GM12878 (cell line): ENCODE results near the gene RFC4. TPM values are rescaled to one million over a fixed set of nuclear protein-coding genes. Genes with fewer than 3 reads are reported as not detected.

Experiments
- CEBPB ChIP-seq, 2 experiments: fragments of 150-350 bp in 1 of 2; IDR thresholded peaks; 2 replicates each; pipeline ENCODE4 v1.6.1; 2012 to 2014; ENCODE audit warnings: low read depth in 2 of 2, low read length in 2 of 2, borderline replicate concordance in 1 of 2, inconsistent platforms in 1 of 2
- EGR1 ChIP-seq, 2 experiments: IDR thresholded peaks; 1 replicate in 1 of 2; 2 replicates in 1 of 2; pipeline ENCODE4 v1.6.1; 2011 to 2012; ENCODE audit warnings: low read depth in 2 of 2, low read length in 2 of 2, borderline replicate concordance in 1 of 2, mild to moderate bottlenecking in 1 of 2, moderate library complexity in 1 of 2
- ESRRA ChIP-seq: IDR thresholded peaks from 2 replicates; pipeline ENCODE4 v1.6.1; 2012; ENCODE audit warnings: mild to moderate bottlenecking, low read length, improper control_type of control experiment
- ETV6 ChIP-seq, 2 experiments: fragments of 450-650 bp in 1 of 2; IDR thresholded peaks in 1 of 2; conservative IDR thresholded peaks in 1 of 2; 2 replicates each; pipeline ENCODE4 v1.6.1; 2014; ENCODE audit warnings: antibody characterized with exemption in 1 of 2, borderline replicate concordance in 1 of 2, low read depth in 1 of 2, mild to moderate bottlenecking in 1 of 2, moderate library complexity in 1 of 2
- KDM1A ChIP-seq: fragments of 200-600 bp; sonication (generic); IDR thresholded peaks from 2 replicates; pipeline ENCODE4 v1.6.1; 2016; ENCODE audit warnings: borderline replicate concordance
- KLF5 ChIP-seq: fragments of 450-650 bp; IDR thresholded peaks from 2 replicates; pipeline ENCODE4 v1.6.1; 2014; ENCODE audit warnings: mild to moderate bottlenecking; ENCODE audit not compliant: partially characterized antibody
- LARP7 ChIP-seq: fragments of 450-650 bp; IDR thresholded peaks from 2 replicates; pipeline ENCODE4 v1.6.1; 2017; ENCODE audit warnings: mild to moderate bottlenecking
- MEF2A ChIP-seq: IDR thresholded peaks from 2 replicates; pipeline ENCODE4 v1.6.1; 2011; ENCODE audit warnings: low read depth, mild to moderate bottlenecking, low read length, moderate library complexity; ENCODE audit not compliant: insufficient read depth
- MXI1 ChIP-seq: fragments of 150-350 bp; IDR thresholded peaks from 2 replicates; pipeline ENCODE4 v1.6.1; 2011; ENCODE audit warnings: low read depth, mild to moderate bottlenecking, inconsistent platforms, low read length, improper control_type of control experiment
- NBN ChIP-seq: fragments of 450-650 bp; IDR thresholded peaks from 2 replicates; pipeline ENCODE4 v1.6.1; 2016
- NR2C1 ChIP-seq: fragments of 450-650 bp; IDR thresholded peaks from 2 replicates; pipeline ENCODE4 v1.6.1; 2017; ENCODE audit warnings: antibody characterized with exemption, mild to moderate bottlenecking, moderate library complexity
- POLR2A ChIP-seq: IDR thresholded peaks from 2 replicates; pipeline ENCODE4 v1.6.1; 2011; ENCODE audit warnings: low read depth, mild to moderate bottlenecking, low read length
- POU2F2 ChIP-seq: IDR thresholded peaks from 3 replicates; pipeline ENCODE4 v1.6.1; 2011; ENCODE audit warnings: low read depth, mild to moderate bottlenecking, low read length, borderline replicate concordance
- RAD51 ChIP-seq: fragments of 450-650 bp; IDR thresholded peaks from 2 replicates; pipeline ENCODE4 v1.6.1; 2016; ENCODE audit warnings: moderate library complexity, mild to moderate bottlenecking, inconsistent platforms
- TAF1 ChIP-seq: IDR thresholded peaks from 2 replicates; pipeline ENCODE4 v1.6.1; 2011; ENCODE audit warnings: mild to moderate bottlenecking, low read depth, low read length, borderline replicate concordance
- TBL1XR1 ChIP-seq: IDR thresholded peaks from 2 replicates; pipeline ENCODE4 v1.6.1; 2012; ENCODE audit warnings: low read depth, low read length, improper control_type of control experiment
- TCF3 ChIP-seq: IDR thresholded peaks from 2 replicates; pipeline ENCODE4 v1.6.1; 2012; ENCODE audit warnings: low read depth, mild to moderate bottlenecking, low read length, borderline replicate concordance; ENCODE audit not compliant: insufficient read depth
- YY1 ChIP-seq: IDR thresholded peaks from 2 replicates; pipeline ENCODE4 v1.6.1; 2011; ENCODE audit warnings: low read depth, mild to moderate bottlenecking, low read length
- ZNF217 ChIP-seq: fragments of 450-650 bp; IDR thresholded peaks from 2 replicates; pipeline ENCODE4 v1.6.1; 2017; ENCODE audit warnings: antibody characterized with exemption, mild to moderate bottlenecking
- ZSCAN29 ChIP-seq: fragments of 450-650 bp; IDR thresholded peaks from 2 replicates; pipeline ENCODE4 v1.6.1; 2017; ENCODE audit warnings: mild to moderate bottlenecking, moderate library complexity
- polyA plus RNA-seq, 11 experiments: library from polyadenylated mRNA; depleted of rRNA in 4 of 11; unstranded in 6 of 11; stranded (reverse) in 5 of 11; fragments of >200 nt; fragmentation: Nextera tagmentation in 4 of 11; fragmentation: Illumina TruSeq in 1 of 11; extraction: Ambion mirVana in 4 of 11; extraction: Trizol in 1 of 11; gene quantifications; 1 replicate in 1 of 11; 2 replicates in 10 of 11; pipeline versions ENCODE4 v1.2.1 to v1.2.3, GENCODE V29; 2011 to 2016; ENCODE audit warnings: inconsistent platforms in 2 of 11, missing spikeins in 2 of 11, low read depth in 1 of 11
- total RNA-seq, 4 experiments: library from RNA; depleted of rRNA in 3 of 4; stranded (reverse); fragments of >200 nt in 3 of 4; fragmentation: Illumina TruSeq in 1 of 4; extraction: Trizol in 1 of 4; gene quantifications; 2 replicates each; pipeline versions ENCODE4 v1.2.1 to v1.2.3, GENCODE V29; 2013 to 2021
- TF ChIP-seq, protein P1 (sequence below): fragments of 450-650 bp; IDR thresholded peaks from 2 replicates; pipeline ENCODE4 v1.6.1; 2017; ENCODE audit warnings: antibody characterized with exemption, mild to moderate bottlenecking, moderate library complexity
- TF ChIP-seq, protein P2 (sequence below): IDR thresholded peaks from 2 replicates; pipeline ENCODE4 v1.6.1; 2011; ENCODE audit warnings: mild to moderate bottlenecking, low read depth, low read length, moderate library complexity; ENCODE audit not compliant: insufficient replicate concordance
- TF ChIP-seq, protein P3 (sequence below): fragments of 450-650 bp; formaldehyde crosslinking; IDR thresholded peaks from 2 replicates; pipeline ENCODE4 v1.4.0; 2020; ENCODE audit warnings: mild to moderate bottlenecking, moderate library complexity

RFC4 gene
- total and polyA plus RNA-seq, 10 of the 15 experiments (the other 5 are each of a cell fraction or from before 2014, with no cell fraction given): 49.1 to 144 (median 112) TPM

DNA sequence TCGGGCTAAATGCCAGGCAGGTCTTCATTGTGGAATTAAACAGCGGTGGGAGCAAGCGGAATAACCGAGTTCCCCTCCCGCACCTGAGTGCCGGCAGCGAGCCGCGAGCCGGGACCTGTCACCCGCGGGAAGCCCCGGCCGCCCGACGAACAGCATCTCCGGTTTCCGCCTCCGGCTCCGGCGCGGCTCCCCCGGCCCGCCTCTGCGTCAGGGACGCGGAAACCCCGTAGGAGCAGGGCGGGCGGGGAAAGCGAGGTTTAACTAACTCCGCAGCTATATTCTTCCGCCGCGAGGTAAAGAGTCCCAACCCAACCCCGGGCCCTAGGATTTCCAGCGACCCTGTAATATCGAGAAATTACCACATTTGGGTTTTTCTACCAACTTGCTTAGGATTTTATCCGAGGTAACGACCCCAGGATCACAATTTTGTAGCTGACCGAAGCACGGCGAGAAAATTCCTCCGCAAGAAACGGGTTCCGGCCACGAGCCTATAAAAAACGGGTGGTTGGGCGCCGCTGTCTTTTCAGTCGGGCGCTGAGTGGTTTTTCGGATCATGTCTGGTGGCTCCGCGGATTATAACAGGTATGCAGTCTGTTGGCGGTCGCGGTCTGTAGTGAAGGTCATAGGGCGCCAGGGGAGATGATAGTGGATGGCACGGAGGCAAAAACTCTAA, 23.1 kb downstream of the RFC4 start, which contains the start of gene EIF4A2 (continued):
- TF ChIP-seq, protein P1, sequence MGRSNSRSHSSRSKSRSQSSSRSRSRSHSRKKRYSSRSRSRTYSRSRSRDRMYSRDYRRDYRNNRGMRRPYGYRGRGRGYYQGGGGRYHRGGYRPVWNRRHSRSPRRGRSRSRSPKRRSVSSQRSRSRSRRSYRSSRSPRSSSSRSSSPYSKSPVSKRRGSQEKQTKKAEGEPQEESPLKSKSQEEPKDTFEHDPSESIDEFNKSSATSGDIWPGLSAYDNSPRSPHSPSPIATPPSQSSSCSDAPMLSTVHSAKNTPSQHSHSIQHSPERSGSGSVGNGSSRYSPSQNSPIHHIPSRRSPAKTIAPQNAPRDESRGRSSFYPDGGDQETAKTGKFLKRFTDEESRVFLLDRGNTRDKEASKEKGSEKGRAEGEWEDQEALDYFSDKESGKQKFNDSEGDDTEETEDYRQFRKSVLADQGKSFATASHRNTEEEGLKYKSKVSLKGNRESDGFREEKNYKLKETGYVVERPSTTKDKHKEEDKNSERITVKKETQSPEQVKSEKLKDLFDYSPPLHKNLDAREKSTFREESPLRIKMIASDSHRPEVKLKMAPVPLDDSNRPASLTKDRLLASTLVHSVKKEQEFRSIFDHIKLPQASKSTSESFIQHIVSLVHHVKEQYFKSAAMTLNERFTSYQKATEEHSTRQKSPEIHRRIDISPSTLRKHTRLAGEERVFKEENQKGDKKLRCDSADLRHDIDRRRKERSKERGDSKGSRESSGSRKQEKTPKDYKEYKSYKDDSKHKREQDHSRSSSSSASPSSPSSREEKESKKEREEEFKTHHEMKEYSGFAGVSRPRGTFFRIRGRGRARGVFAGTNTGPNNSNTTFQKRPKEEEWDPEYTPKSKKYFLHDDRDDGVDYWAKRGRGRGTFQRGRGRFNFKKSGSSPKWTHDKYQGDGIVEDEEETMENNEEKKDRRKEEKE: no peak
- TF ChIP-seq YY1: peak; percentile 80
- TF ChIP-seq TBL1XR1: 0 out of 2 replicates have a peak, but pooled peaks have one; percentile 62
- TF ChIP-seq ZSCAN29: peak; percentile 15; the same call in 1 of the 2 replicates
- TF ChIP-seq POU2F2: peak; percentile 99
- TF ChIP-seq MEF2A: 0 out of 2 replicates have a peak, but pooled peaks have one; percentile 38
- TF ChIP-seq NR2C1: peak; percentile 29
- peak; percentile 82; the same call in 1 of the 2 replicates for TF ChIP-seq ZNF217
- peak; percentile 100 for TF ChIP-seq TAF1
- 0 out of 4 replicates have a peak, but pooled peaks of 1 of the 2 experiments have one; percentile 4 for TF ChIP-seq ETV6 (conservative IDR thresholded peaks at IDR 0.05 in 1 of 2, IDR thresholded peaks at IDR 0.05 in 1 of 2; ENCODE audit: borderline replicate concordance in 1 of 2, low read depth in 1 of 2)
- peak; percentile 68 for TF ChIP-seq RAD51
- TF ChIP-seq KLF5: peak; percentile 61
- TF ChIP-seq ESRRA: 0 out of 2 replicates have a peak, but pooled peaks have one; percentile 61
- TF ChIP-seq NBN: peak; percentile 99
- peak in 1 of 2 experiments; percentile 63; a peak in 2 of 3 replicates for TF ChIP-seq EGR1 (IDR thresholded peaks at IDR 0.05; ENCODE audit: borderline replicate concordance in 1 of 2, low read depth in 2 of 2, low read length in 2 of 2)
- no peak; the same call in 1 of the 2 replicates for TF ChIP-seq LARP7
- peak; percentile 71; the same call in 1 of the 2 replicates for TF ChIP-seq MXI1
- TF ChIP-seq, protein P2, sequence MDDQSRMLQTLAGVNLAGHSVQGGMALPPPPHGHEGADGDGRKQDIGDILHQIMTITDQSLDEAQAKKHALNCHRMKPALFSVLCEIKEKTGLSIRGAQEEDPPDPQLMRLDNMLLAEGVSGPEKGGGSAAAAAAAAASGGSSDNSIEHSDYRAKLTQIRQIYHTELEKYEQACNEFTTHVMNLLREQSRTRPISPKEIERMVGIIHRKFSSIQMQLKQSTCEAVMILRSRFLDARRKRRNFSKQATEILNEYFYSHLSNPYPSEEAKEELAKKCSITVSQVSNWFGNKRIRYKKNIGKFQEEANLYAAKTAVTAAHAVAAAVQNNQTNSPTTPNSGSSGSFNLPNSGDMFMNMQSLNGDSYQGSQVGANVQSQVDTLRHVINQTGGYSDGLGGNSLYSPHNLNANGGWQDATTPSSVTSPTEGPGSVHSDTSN: peak; percentile 53
- peak; percentile 92 for TF ChIP-seq POLR2A
- peak; percentile 92; the same call in 1 of the 2 replicates for TF ChIP-seq TCF3
- no peak; a peak in 1 of 4 replicates for TF ChIP-seq CEBPB (IDR thresholded peaks at IDR 0.05; ENCODE audit: borderline replicate concordance in 1 of 2, low read depth in 2 of 2, low read length in 2 of 2)
- TF ChIP-seq, protein P3, sequence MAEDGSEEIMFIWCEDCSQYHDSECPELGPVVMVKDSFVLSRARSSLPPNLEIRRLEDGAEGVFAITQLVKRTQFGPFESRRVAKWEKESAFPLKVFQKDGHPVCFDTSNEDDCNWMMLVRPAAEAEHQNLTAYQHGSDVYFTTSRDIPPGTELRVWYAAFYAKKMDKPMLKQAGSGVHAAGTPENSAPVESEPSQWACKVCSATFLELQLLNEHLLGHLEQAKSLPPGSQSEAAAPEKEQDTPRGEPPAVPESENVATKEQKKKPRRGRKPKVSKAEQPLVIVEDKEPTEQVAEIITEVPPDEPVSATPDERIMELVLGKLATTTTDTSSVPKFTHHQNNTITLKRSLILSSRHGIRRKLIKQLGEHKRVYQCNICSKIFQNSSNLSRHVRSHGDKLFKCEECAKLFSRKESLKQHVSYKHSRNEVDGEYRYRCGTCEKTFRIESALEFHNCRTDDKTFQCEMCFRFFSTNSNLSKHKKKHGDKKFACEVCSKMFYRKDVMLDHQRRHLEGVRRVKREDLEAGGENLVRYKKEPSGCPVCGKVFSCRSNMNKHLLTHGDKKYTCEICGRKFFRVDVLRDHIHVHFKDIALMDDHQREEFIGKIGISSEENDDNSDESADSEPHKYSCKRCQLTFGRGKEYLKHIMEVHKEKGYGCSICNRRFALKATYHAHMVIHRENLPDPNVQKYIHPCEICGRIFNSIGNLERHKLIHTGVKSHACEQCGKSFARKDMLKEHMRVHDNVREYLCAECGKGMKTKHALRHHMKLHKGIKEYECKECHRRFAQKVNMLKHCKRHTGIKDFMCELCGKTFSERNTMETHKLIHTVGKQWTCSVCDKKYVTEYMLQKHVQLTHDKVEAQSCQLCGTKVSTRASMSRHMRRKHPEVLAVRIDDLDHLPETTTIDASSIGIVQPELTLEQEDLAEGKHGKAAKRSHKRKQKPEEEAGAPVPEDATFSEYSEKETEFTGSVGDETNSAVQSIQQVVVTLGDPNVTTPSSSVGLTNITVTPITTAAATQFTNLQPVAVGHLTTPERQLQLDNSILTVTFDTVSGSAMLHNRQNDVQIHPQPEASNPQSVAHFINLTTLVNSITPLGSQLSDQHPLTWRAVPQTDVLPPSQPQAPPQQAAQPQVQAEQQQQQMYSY (CRISPR knock-in tag): no peak
- no peak for TF ChIP-seq KDM1A
